VCaP (cell line): ENCODE data around the gene CHST11.

Experiments used
- H3K27ac ChIP-seq: fragments of 450-650 bp; 2 replicates; pipeline ENCODE4 v1.5.1; 2017
- TF ChIP-seq, protein P1 (sequence below): fragments of 450-650 bp; conservative IDR thresholded peaks from 2 replicates; pipeline ENCODE4 v1.5.1; 2017; ENCODE audit warnings: mild to moderate bottlenecking, moderate library complexity

The CHST11 gene

DNA sequence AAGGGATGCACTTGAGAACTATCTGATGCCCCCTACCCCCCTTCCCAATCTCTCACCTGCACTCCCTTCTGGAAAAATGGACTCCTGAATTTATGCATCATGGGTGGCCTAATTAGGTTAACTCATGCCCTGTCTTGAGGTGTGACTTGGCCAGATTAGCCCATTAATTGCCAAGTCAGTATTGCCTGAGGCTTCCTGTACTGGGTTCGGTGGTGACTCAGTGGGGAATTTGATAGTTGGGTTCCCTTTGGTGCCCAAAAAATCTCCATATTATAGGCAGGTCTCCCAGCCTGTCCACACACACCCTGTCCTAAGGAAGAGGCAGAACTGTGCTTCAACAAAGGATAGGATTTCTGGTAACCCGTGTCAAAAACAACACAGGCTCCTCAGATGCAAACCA is 146.1 kb downstream of the CHST11 start:
- TF ChIP-seq, protein P1, sequence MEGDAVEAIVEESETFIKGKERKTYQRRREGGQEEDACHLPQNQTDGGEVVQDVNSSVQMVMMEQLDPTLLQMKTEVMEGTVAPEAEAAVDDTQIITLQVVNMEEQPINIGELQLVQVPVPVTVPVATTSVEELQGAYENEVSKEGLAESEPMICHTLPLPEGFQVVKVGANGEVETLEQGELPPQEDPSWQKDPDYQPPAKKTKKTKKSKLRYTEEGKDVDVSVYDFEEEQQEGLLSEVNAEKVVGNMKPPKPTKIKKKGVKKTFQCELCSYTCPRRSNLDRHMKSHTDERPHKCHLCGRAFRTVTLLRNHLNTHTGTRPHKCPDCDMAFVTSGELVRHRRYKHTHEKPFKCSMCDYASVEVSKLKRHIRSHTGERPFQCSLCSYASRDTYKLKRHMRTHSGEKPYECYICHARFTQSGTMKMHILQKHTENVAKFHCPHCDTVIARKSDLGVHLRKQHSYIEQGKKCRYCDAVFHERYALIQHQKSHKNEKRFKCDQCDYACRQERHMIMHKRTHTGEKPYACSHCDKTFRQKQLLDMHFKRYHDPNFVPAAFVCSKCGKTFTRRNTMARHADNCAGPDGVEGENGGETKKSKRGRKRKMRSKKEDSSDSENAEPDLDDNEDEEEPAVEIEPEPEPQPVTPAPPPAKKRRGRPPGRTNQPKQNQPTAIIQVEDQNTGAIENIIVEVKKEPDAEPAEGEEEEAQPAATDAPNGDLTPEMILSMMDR, result no peak
- no peak overlapping the region for H3K27ac ChIP-seq

GRCh38 chr12:104603545-104603973 is 146.8 kb downstream of the CHST11 start:
- H3K27ac ChIP-seq, result no peak overlapping the region
- TF ChIP-seq, protein P1, result no peak

DNA sequence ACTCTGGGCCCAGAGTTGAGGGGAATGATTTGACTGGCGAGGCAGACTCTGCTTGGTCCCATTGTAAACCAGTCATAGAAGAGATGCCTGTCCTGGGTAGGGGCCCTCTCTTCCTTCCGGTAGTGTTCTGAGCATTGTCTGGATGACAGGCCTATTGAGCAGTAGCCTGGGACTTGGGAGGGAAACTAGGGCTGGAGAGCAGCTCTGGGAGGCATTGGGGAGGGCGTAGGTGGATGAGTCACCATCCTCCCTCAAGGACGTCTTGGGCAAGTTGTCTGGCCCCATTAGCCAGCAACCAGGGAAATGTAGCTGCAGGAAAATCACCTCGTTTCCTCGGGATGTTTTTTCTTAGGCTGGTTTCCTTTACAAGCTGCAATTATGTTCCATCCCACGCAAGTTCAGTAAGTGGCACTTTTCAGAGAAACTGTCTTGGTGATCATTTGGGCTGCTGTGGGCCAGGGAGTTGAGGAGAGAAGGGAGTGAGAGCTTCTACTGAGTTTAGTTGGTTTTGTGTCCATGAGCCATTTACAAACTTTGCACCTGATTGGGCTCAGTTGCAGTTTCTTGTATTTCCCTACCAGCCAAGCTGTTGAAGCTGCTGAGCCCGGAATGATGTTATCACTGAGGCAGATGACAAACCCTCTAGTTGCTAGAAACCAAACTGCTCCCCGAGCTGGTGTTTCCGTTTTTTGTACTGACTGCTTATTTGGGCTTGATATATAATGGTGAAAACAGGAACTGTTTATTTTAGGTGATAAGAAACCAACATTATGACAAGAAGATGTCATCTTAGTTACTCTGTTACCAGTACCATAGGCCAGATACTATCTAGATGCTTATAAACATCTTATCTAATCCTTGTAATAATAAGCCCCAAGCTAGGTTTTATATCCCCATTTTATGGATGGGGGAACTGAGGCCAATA is 147.6 kb downstream of the CHST11 start:
- no peak overlapping the region for H3K27ac ChIP-seq
- TF ChIP-seq, protein P1, result no peak

- TF ChIP-seq, protein P1, result no peak
- H3K27ac ChIP-seq, result no peak overlapping the region
These were observed 148.4 kb downstream of the CHST11 start for GRCh38 chr12:104604995-104605675.

DNA sequence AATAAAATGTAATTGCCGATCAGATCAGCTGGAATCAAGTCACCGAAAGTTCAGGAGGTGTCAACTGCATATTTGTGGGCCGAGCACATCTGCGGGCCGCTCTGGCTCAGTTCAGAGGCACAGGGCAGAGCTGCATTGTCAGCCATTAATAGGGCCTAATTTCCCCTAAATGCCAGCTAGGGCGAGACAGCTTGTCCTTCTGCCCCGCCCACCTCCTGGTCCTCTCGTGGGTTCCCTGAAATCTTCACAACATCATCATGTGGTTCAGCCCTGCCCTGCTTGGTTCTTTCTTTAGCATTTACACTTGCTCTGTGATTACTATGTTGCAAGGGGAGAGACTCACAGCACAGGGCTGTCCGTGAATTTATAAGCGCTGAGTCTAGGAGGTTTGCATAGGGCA is 148.9 kb downstream of the CHST11 start:
- TF ChIP-seq, protein P1, result no peak
- no peak overlapping the region for H3K27ac ChIP-seq

DNA sequence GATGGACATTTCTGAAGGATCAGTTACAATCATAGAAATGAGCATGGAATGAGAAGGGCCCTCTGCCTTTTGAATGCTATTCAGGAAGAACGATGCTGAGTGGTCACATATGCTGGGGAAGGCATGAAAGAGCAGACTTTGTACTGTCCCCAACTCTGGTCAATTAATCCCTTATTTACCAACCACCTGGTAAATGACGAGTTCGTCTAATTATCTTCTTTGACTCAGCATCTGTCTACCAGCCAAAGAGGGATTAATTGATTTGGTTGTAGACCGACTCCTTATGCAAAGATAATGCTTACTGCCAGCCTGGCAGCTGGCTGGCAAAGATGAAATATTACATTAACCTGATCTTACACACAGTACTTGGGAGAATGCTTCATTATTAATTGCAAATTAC is 152.2 kb downstream of the CHST11 start:
- TF ChIP-seq, protein P1, result no peak
- H3K27ac ChIP-seq, result no peak overlapping the region

- TF ChIP-seq, protein P1, result no peak
- no peak overlapping the region for H3K27ac ChIP-seq
These were observed 152.7 kb downstream of the CHST11 start for GRCh38 chr12:104609445-104609844.
